ENCODE results near the gene BTBD7.
A peak's percentile ranks its signal among the peaks of the same experiment; 100 is the strongest.

Gene BTBD7

DNA sequence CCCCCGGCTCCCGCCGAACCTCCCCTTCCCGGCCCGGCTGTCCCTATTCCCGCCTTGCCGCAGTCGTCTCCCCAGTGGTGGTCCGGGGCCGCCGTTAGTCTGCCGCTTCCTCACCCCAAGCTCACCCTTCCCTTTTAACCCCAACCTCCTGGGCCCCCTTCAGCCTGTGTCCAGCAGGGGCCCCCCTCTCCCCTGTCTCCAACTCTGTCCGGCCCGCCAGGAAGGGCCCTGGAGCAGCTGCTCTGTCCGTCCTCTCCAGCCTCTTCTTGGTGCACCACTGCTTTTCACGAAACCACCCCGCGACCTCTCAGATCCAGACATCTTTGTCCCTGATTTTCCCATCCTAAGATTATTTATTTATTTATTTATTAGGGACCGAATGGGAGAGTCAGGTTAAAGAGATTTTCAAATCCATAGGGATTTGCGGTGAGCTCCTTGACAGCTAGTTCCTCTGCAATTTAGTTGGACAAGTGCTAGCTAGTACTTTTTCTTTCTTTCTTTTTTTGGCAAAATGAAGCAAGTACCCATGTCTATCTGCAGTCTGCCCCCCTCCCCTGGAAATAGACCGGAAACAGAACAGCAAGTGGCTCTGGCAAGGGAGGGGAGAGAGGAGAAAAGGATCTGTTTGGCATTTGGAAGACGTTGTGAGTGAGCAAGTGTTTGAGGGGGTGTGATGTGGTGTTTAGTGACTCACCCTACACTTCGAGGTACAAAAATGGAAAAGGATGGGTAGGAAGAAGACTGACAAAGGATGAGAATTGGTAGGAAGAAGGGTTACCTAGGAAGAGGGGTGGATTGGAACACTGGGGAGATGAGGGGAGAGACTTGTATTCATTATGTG is 125.1 kb downstream of the BTBD7 start:
- no peak for FAIRE-seq

DNA sequence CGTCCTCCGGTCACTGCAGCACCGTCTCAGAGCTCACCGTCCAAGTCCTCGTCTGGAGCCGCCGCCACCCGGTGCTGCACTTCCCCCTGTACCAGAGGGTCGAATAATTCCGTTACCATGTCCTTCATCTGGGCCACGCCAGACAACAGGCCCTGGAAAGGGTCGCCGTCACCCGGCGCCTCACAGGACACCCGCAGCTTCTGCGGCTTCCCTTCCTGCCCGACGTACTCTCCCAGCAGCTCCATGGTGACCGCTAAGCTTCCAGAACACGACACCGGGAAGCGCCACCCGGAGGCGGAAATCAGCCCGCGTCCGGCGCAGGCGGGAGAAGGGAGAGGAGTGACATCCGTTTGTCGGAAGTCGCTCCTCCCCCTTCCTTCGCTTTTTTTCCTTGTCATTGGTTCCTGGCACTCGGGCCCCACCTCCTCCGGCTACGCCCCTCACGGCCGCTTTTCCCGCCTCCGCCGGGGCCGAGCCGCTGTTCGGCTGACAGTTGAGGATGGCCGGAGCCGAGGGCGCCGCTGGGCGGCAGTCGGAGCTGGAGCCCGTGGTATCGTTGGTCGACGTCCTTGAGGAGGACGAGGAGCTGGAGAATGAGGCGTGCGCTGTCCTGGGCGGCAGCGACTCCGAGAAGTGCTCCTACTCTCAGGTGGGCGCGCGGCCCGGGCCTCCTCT is 125.9 kb downstream of the BTBD7 start, which contains the start of the genes GON7 and UBR7:
TSS of gene GON7 (minus strand) at position 273 of the 675 bp plus-strand sequence. CDS start at position 245, 28 bp downstream.
TSS of gene UBR7 (plus strand) at position 464 of the 675 bp plus-strand sequence. CDS start at position 500, 36 bp downstream.
- FAIRE-seq (peak; percentile 93), DNase-seq (ENCODE audit: insufficient read length, low spot score) (peak; percentile 82)
- peak; percentile 33 for TF ChIP-seq SPI1 (IDR thresholded peaks at IDR 0.05; ENCODE audit: low read depth, low read length)
- peak; percentile 59 for TF ChIP-seq POLR2AphosphoS5 (IDR thresholded peaks at IDR 0.05; ENCODE audit: low read depth, low read length)
- peak; percentile 52; the same call in 1 of the 2 replicates for TF ChIP-seq POU2F2 (IDR thresholded peaks at IDR 0.05; ENCODE audit: low read depth, low read length)
- TF ChIP-seq TAF1 (IDR thresholded peaks at IDR 0.05; ENCODE audit: low read depth, low read length), result peak; percentile 83
- TF ChIP-seq POLR2A (IDR thresholded peaks at IDR 0.05; ENCODE audit: low read depth, low read length), result peak; percentile 83; the same call in 1 of the 2 replicates
- no peak for TF ChIP-seq PAX5 (IDR thresholded peaks at IDR 0.05; ENCODE audit: insufficient read depth, low read length, severe bottlenecking)

More for the DNA sequence above, 125.1 kb downstream of the BTBD7 start:
- TF ChIP-seq POLR2AphosphoS5 (IDR thresholded peaks at IDR 0.05; ENCODE audit: low read depth, low read length) (no peak), PAX5 (IDR thresholded peaks at IDR 0.05; ENCODE audit: insufficient read depth, low read length, severe bottlenecking) (no peak), POLR2A (IDR thresholded peaks at IDR 0.05; ENCODE audit: low read depth, low read length) (no peak), TAF1 (IDR thresholded peaks at IDR 0.05; ENCODE audit: low read depth, low read length) (no peak), SPI1 (IDR thresholded peaks at IDR 0.05; ENCODE audit: low read depth, low read length) (no peak)
- DNase-seq (ENCODE audit: insufficient read length, low spot score), result no peak

DNA sequence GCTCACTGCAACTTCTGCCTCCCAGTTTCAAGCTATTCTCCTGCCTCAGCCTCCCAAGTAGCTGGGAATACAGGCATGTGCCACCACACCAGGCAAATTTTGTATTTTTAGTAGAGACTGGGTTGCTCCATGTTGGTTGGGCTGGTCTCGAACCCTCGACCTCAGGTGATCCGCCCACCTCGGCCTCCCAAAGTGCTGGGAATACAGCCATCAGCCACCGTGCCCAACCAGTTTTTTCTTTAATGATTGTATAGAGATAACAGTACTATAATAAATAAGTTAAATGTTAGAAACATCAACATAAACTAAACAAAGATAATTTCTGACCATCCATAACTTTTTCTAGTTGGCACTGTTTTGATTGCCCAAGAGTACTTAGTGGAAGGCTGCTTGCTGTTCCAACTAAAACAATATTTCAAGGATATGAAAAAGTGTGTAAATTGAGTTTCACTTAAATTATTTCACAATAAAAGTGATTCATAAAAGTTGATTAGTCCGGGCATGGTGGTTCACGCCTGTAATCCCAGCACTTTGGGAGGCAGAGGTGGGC is 131.6 kb downstream of the BTBD7 start:
- DNase-seq (ENCODE audit: insufficient read length, low spot score) (no peak), FAIRE-seq (no peak)
- TF ChIP-seq POU2F2 (IDR thresholded peaks at IDR 0.05; ENCODE audit: low read depth, low read length) (no peak), POLR2AphosphoS5 (IDR thresholded peaks at IDR 0.05; ENCODE audit: low read depth, low read length) (no peak), SPI1 (IDR thresholded peaks at IDR 0.05; ENCODE audit: low read depth, low read length) (no peak), POLR2A (IDR thresholded peaks at IDR 0.05; ENCODE audit: low read depth, low read length) (no peak), TAF1 (IDR thresholded peaks at IDR 0.05; ENCODE audit: low read depth, low read length) (no peak), PAX5 (IDR thresholded peaks at IDR 0.05; ENCODE audit: insufficient read depth, low read length, severe bottlenecking) (no peak)

DNA sequence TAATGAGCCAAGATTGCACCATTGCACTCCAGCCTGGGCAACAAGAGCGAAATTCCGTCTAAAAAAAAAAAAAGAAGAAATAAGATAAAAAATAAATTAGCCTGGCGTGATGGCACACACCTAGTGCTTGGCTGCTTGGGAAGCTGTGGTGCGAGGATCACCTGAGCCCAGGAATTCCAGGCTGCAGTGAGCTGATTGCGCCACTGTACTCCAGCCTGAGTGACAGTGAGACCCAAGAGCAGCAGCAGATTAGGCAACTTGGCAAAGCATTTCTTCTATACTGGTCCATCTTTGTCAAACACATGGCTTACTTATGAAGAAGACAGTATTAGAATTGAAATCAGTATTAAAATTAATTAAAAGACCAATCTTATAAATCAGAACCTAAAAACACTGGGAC is 132.3 kb downstream of the BTBD7 start:
- DNase-seq (ENCODE audit: insufficient read length, low spot score), result no peak
- TF ChIP-seq POLR2AphosphoS5 (IDR thresholded peaks at IDR 0.05; ENCODE audit: low read depth, low read length) (no peak), TAF1 (IDR thresholded peaks at IDR 0.05; ENCODE audit: low read depth, low read length) (no peak), PAX5 (IDR thresholded peaks at IDR 0.05; ENCODE audit: insufficient read depth, low read length, severe bottlenecking) (no peak), POU2F2 (IDR thresholded peaks at IDR 0.05; ENCODE audit: low read depth, low read length) (no peak), SPI1 (IDR thresholded peaks at IDR 0.05; ENCODE audit: low read depth, low read length) (no peak), POLR2A (IDR thresholded peaks at IDR 0.05; ENCODE audit: low read depth, low read length) (no peak)
- no peak for FAIRE-seq

DNA sequence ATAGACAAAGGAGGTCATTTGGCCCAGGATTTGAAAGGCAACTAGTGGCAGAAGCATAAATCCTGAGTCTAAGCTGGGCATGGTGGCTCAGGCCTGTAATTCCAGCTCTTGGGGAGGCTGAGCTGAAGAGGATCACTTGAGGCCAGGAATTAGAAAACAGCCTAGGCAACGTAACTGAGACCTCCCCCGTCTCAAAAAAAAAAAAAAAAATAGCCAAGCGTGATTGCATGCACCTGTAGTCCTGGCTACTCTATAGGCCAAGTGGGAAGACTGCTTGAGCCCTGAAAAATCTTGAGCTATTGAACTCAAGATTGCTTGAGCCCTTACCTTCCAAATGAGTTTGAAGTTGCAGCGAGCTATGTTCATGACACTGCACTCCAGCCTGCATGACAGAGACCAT is 133.8 kb downstream of the BTBD7 start:
- no peak for FAIRE-seq
- TF ChIP-seq TAF1 (IDR thresholded peaks at IDR 0.05; ENCODE audit: low read depth, low read length) (no peak), POLR2AphosphoS5 (IDR thresholded peaks at IDR 0.05; ENCODE audit: low read depth, low read length) (no peak), POLR2A (IDR thresholded peaks at IDR 0.05; ENCODE audit: low read depth, low read length) (no peak), PAX5 (IDR thresholded peaks at IDR 0.05; ENCODE audit: insufficient read depth, low read length, severe bottlenecking) (no peak), POU2F2 (IDR thresholded peaks at IDR 0.05; ENCODE audit: low read depth, low read length) (no peak), SPI1 (IDR thresholded peaks at IDR 0.05; ENCODE audit: low read depth, low read length) (no peak)
- DNase-seq (ENCODE audit: insufficient read length, low spot score), result no peak

DNA sequence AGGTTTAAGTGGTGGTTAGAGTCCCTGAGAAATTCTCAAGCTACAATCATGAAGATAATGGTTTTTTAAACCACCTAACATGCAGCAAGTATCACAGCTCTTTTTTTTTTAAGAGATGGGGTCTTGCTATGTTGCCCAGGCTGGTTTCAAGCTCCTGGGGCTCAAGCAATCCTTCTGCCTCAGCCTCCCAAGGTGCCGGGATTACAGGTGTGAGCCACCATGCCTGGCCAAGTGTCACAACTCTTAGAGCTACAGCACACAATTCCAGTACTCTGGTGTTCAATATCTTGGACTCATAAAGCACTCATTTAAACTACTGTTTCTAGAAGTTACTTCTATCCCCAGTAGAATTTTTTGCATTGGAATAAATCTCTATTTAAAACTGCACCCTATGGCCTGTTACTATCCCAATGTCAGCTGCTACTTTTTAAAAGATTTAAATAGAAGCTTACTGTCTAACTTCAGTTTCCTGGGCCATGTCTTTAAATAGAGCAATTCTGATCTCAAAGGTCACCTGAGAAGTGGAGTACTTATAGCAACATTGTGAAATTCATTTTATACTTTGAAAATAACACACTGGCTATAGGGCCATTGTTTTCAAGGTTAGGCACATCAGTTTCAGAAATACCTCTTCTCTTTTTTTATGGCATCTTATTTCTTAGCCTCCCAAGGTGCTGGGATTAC is 137.4 kb downstream of the BTBD7 start:
- DNase-seq (ENCODE audit: insufficient read length, low spot score), result no peak
- no peak for FAIRE-seq
- TF ChIP-seq POU2F2 (IDR thresholded peaks at IDR 0.05; ENCODE audit: low read depth, low read length), result no peak
- no peak for TF ChIP-seq SPI1 (IDR thresholded peaks at IDR 0.05; ENCODE audit: low read depth, low read length)
- TF ChIP-seq POLR2AphosphoS5 (IDR thresholded peaks at IDR 0.05; ENCODE audit: low read depth, low read length), result no peak
- no peak for TF ChIP-seq POLR2A (IDR thresholded peaks at IDR 0.05; ENCODE audit: low read depth, low read length)
- TF ChIP-seq TAF1 (IDR thresholded peaks at IDR 0.05; ENCODE audit: low read depth, low read length), result no peak
- no peak for TF ChIP-seq PAX5 (IDR thresholded peaks at IDR 0.05; ENCODE audit: insufficient read depth, low read length, severe bottlenecking)

Measured in GM12891 (cell line).